Cerebellar cortex (tissue), 1 donor: ENCODE measurements around the gene CTBP2.

Experiments
- DNase-seq: peaks from one replicate; pipeline ENCODE4 v3.0.0-alpha.2; 2015; ENCODE audit warnings: low spot score

CTBP2 gene

DNA sequence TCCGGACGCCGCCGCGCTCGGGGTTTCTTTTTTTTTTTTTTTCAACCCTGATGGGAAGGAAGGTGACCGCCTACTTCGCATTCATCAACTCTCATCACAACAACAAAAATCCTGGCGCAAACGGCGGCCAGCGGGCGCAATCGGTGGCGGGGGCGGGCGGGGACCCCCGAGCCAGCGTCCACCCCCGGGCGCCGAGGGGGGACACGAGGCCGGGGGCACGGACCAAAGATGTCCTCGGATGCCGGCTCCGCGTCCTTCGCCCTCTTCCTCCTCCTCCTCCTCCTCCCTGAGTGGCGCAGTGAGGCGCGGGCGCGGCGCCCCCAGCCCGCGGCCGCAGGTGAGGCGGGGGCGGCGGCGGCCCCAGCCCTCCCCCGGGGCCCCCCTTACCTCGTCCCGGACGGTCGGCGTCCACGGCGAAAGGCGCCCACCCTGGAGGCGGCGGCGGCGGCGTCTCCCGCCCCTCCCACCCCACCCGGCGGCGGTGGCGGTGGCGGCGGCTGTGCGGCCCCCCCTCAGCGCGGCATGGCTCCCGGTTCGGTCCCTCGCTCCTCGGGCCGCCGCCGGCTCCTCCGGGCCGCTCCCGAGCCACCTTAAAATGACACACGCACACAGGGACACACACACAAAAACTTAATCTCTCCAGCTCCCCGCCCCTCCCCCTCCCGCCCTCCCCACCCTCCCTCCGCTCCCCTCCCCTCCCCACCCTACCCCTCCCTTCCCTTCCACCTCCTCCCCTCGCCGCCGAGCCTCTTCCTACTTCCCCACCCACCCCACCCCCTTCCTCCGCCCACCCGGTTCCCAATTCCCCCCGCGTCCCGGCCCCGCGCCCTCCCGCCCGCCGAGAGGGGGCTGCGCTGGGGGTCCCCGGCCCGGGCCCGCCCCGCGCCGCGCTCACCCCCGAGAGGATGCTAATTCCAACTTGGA lies at the start of gene CTBP2:
TSS of gene CTBP2 (minus strand) at position 632 of the 924 bp plus-strand sequence.
- DNase-seq: peak; percentile 61

DNA sequence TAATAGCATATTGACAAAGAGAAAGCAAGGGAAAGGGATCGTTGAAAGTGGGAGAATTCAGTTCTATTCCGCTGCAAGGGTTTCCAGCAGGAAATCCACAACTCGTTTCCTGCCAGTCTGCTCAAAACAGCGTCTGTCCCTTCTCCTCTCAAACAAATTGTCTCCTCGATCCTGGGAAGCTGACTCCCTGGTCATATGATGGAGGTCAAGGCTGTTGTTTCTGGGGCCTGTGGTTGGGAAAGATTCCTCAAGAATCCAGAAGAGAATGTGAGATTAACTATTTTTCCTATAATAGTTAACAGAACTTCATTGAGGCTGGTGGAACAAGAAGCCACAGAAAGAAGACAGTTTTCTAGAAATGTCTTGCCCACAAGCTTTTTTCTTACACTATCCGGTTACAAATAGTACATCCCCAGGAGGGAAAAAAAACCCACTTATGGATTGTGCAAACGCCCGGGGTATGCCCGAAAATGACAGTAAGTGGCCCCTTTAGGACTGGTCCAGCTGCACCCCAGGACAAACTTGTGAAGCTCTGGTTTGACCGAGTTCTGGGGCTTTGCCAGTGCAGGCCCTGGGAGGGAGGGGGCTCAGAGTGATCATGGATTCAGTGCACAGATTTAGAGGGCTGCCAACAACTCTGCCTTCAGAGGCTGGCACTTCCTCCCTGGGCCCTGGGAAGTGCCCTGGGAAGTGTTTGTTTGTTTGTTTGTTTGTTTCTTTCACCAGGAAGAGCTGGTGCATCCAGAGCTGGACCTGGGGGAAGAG lies 49.4 kb upstream of the CTBP2 start:
- DNase-seq: peak; percentile 80

DNA sequence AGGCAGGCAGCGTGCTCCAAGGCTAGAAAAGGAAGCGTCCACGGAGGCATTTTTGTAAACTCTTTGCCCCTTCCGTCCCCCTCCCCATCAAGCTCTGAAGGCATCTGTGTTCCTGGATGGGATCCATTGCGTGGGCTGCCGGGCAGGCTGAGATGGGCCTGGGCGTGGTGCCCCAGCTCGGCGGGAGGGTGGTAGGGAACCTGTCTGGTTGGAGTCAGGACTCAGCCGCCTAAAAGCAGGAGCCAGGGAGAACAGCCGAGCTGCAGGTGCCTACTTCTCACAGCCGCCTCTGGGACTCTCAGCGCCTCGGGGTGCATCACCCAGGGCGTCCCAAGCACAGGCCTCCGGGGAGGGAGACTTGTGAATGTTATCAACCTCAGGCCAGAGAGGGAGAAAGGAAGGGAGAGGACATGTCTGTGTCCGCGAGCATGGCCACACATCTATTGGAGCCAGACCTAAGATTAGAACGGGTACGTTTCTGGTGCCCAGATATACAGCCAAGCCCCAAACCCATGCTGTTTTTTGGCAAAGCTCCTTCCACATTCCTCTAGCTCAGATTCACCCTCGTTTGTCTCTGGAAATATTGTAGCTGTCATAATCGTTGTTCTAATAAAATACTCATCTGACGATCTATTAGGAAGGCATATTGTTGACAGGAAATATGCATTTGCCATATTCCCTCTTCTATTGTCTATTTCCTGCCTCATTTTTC lies 48.6 kb upstream of the CTBP2 start:
- peak; percentile 92 for DNase-seq

DNA sequence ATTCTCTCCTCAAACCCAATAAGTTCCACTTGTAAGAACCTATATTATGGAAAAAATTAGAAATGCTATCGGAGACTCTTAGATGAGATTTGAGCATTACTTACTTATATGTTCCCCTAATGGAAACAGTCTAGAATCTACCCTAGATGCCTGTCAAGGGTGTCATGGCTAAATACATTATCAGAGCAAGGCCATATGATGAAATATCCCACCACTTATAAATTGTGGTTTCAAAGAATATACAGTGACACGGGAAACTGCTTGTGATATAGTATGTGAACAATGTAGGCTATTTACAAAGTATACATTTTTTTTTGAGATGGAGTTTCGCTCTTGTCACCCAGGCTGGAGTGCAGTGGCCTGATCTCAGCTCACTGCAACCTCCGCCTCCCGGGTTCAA lies 46.3 kb upstream of the CTBP2 start:
- no peak for DNase-seq

DNA sequence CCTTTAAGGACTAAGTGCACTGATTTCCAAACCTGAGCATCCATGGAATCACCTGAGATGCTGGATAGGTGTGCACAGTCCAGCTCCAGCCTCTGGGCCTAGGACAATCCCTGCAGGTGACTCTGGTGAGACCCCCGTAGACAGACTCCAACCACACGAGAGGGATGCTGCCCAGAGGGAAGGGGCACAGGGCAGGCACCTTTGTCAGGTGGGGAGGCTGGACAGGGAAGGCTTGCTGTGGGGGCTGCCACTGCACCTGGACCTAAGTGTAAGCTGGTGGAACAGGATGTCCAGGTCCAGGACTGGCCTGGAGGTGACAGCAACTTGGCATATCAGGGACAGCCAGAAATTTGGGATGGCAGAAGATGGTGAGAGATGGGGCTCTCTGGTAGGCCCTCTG lies 45.1 kb upstream of the CTBP2 start:
- DNase-seq: no peak

DNA sequence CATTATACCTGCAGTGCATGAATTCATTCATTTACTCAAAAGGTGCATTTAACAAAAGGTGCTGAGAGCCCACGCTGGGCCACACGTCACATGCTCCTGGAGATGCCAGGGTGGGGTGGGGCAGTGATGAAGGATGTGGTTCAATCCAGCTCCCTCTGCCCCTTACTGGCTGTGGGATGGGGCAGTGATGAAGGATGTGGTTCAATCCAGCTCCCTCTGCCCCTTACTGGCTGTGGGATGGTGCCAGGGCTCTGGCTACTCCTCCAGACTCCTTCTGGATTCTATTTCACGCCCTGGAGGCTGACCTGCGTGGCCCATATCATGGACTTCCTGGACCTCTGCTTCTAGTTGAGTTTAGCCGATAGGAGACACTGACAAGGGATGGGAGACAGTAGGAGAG lies 44.0 kb upstream of the CTBP2 start:
- no peak for DNase-seq

DNA sequence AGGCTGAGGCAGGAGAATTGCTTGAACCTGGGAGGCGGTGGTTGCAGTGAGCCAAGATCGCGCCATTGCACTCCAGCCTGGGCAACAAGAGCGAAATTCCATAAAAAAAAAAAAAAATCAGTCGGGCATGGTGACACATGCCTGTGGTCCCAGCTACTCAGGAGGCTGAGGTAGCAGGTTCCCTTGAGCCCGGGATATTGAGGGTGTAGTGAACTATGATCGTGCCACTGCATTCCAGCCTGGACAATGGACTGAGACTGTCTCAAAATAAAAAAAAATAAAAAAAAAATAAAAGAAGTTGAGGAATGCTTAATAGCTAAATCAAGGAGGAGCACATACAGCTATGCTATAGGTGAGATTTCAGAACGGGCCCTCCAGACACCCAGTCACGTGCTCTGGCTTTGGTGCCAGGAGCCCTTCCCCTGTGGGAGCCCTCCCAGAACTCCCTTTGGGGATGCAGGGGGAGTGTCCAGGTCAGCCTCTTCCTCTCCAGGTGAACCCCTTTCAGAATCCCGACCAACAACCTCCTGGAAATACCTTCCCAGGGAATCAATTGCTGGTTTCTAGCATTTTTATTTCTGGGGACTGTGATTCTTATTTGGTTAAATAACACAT lies 42.9 kb upstream of the CTBP2 start:
- DNase-seq: no peak

DNA sequence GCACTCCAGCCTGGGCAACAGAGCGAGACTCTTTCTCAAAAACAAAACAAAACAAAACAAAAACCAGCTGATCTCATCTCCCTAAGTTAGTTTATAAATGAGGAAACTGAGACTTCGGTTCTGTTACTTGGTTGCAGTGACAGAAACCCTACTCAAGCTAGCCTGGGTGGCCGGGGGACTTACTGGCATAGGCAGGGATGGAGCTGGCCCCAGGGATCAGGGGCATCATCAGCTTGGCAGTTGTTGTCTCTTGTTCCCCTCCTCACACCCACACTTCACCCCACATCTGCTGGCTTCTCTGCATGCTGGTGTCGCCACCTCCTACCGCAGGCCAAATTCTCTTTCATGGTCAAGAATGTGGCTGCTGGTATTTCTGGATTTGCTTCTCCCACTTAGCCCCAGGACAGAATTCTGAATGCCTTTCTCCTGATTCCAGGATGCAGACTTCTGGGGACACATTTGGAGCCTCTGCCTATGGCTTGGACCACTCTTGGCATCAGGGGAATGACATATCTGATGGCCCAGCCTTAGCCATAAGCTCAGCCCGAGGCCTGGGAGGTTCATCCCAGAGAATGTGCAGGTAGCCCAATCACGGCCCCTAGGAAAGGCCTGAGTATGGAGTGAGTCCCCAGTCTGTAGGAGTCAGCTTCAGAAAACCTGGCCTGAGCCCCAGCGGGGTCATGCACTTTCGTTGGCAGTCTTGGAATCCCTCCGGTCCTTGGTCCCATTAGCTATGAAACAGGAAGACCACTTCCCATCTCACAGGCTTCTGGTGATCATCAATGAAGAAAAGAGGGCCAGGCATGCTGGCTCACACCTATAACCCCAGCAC lies 41.6 kb upstream of the CTBP2 start:
- no peak for DNase-seq

DNA sequence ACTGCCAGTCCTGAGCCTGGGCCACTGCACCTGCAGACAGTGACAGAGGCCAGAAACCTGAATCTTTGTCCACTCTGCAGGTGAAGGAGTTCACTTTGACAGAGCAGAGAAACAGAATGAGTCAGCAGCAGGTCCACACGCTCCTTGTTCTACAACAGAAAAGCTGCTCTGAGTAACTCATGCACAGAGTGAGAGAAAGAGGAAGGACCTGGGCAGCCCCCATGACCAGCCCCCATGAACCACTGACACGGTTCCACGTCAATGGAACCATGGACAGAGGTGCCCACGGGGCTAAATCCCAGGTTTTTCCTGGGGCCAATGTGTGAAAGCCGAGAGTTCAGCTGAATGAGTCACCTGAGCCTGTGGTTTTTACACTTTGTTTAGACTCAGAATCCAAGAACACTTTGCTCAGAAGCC lies 40.8 kb upstream of the CTBP2 start:
- DNase-seq: no peak

DNA sequence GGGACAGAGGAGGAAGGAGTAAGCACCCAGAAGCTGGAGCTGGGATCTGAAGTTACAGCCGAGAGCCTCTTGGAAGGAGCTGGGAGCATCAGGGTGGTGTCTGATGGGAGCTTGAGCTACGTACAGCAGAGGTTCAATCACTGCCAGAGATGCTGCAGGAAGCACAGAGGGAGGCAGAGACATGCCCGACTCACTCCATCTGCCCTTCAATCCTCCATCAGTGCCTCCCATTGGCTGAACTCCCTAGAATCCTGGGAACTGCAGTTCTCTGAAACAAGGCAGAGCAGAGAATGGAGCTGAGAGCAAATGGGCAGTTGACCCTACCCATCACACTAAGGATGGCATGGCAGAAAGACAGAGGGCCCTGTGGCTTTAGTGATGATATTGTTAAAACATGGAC lies 40.0 kb upstream of the CTBP2 start:
- peak; percentile 68 for DNase-seq

DNA sequence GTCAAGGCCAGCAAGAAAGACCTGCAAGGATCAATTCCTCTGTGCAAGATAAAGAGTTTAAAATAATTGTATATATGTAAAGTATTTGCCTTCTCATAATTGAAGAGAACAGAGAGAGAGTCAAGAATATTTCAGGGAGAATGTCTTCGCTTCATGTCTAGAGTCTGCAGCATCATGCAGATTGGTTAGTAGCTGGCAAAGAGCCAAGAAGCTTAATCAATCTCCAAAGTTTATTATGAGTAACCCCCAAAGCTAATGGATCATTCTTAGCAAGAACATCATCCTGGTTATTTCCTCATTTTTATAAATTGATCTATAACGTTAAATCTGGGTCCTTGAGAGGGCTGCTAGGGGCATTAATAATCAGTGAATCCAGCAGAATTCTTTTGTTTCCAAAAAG lies 38.9 kb upstream of the CTBP2 start:
- no peak for DNase-seq

DNA sequence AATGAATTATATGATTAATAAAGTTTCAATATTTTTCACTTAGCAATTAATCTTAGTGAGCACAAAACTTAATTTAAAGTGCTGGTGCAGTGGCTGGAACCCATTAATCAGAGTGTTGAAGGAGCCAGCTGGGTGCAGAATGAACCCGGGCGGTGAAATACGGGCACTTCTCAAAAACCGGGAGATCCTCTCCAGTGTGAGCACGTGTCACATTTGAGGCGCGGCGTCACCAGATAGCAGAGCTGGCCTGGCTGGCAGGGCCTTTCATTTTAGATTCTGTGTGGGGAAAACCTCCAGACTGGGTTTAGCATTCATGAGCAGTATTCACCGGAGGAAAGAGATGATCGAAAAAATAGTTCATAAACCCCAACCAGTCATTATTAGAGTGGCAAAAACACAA lies 34.5 kb upstream of the CTBP2 start:
- DNase-seq: no peak

DNA sequence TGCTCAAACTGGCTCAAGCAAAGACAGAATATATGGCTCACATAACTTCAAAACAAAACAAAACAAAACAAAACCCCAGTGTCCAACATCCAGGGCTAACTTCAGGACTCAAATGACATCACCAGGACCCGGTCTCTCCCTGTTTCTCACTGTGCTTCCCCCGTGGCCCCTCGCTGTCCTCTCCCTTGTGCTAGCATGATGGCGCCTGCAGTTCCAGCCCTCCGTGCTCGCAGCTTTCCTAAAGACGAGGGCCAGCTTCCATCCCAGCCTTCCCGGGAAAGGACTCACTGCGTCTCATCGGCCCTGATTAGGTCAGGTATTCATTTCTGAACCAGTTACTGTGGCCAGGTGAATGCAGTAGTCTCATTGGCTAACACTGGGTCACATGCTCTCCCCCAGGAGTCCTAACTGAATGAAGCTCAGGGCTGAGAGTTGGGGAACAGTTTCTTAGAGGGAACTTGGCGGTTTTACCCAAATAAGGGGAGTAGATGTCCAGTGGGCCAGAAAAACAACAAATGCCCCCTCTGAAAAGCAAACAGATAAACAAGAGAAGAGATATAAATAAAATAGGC lies 33.0 kb upstream of the CTBP2 start:
- no peak for DNase-seq

DNA sequence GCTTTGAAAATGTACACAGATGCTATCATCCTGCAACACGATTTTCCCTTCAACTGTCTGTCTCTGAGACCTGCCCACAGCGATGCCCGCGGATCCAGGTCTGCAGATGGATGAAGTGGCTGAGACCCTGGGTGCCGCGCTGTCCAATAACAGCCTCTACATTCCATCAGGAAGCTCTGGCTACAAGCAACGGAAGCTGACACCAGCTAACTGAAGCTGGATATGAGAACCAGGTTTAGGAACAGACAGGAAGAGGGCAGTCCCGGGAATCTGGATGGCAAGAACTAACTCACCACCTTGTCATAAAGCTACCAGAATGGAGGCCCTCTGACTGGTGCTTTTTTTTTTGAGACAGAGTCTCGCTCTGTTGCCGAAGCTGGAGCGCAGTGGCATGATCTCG lies 32.3 kb upstream of the CTBP2 start:
- DNase-seq: no peak

DNA sequence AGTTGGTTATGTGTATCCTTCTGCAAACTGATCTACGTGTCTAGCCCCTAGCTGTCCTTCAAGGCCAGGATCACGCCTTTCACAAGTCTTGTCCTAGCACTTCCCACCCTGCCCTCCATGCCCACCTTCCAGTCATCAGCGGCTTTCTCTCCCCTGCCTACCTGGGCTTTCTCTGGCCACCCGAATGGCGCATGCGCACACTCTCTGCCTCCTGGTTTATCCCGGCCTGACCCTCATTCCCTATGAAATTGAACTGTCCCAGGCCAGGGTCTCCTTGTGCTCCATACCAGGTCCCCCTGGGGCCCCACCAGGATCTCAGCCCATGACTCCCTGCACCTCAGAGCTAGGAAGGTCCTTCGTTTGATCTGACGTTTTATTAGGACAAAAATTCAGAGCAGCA lies 31.6 kb upstream of the CTBP2 start:
- DNase-seq: no peak

DNA sequence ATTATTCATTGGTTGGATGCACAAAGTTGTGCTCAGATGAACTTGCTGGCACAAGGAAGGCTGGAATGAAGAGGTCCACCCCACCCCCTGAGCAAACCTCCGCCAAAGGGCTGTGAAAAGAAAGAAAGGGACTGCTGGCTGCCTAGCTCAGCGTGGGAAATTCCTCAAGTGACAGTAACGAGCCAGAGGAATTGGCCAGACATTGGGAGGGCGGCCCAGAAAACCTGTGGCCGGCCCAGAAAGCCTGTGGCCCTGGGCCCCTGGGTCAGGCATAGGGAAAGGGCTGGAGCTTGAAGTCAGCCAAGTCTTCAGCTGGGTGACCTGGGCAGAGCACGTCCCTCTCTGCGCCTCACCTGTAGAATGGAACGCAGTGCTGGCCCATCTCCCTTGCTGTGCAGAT lies 30.6 kb upstream of the CTBP2 start:
- no peak for DNase-seq

DNA sequence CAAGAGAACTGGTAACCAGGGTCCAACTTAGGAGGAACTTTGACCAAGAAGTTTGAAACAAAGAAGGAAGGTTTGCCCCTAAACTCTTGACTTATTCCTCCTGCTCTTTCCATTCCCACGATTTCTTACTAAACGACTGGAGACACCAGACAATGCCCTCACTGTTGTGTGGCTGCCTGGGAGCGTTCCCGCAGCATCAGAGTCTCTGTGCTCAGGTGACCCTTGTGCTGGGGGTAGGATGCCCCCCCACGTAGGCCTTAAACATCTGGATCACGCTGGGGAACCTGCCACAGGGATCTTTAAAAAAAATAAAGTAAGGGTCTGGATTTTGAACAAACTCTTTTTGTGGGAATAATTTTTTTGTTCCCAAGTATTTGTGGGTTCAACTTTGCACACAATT lies 30.1 kb upstream of the CTBP2 start:
- DNase-seq: no peak

DNA sequence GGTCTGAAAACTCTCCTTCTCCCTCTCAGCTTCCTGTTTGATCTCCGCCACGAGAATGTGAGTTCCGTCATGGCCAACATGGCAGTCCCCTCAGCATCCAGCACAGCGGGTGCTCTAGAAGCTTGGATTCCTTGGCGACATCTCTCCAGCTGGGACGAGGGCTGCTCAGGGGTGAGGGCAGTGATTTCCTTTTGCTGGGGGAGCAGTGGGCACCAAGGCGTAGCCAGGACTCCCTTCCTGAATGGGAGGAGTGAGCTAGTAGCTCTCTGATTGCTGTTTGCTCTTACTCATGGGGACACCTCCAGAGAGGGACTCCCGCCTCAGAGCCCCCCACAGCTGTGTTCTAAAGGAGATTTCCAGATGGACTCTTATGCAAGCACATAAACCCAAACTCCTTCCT lies 28.8 kb upstream of the CTBP2 start:
- no peak for DNase-seq

DNA sequence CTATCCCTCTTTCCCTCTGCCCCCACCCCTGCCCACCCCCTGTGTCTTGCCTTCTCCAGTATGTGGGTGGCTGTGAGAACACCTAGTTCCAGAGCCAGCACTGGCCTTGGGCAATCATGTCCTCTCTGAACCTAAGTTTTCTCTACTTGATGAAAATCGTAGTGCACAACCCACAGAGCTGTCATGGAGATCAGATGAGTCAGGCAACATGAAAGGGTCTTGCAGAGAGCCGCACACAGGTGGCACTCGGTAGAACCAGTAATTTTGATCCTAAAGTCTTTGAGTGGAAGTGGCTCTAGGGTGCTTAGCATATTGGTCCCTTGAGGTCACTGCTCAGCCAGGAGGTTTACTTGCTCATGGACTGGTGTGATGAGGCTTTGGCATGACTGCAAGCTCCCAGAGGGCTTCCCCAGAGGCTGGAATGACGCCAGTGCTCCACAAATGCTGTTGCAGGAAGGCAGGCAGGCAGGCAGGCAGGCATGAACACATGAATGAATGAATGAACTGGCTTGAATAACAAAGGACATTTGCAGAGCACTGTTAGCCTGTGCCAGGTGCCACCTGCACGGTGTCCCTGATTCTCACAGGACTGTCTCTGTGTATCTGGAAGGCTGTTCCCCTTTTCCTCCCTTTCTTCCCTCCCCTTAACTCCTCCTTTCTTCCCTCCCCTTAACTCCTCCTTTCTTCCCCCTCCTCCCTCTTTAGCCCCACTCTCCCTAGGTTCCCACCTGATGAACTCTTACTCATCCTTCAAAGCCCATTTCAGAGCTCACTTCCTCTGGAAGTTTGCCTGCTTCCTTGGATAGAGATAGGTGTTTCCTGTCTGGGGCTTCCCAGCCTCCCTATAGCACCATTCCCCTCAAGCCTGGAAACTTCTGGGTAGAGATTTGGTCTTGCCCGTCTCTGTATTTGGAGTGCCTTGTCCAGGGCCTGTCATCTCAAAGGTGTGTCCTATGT lies 27.2 kb upstream of the CTBP2 start:
- DNase-seq: no peak
